HEK293 (cell line): ENCODE measurements around the gene FDXACB1.

ENCODE experiments used
- PRDM1 ChIP-seq: fragments of 450-650 bp; formaldehyde crosslinking; IDR thresholded peaks from 2 replicates; pipeline ENCODE4; 2016; ENCODE audit warnings: missing biosample characterization, missing genetic modification characterization
- ZNF16 ChIP-seq: fragments of 450-650 bp; formaldehyde crosslinking; IDR thresholded peaks from 2 replicates; pipeline ENCODE4 v1.5.1; 2016; ENCODE audit warnings: low read depth, missing biosample characterization, missing genetic modification characterization
- TF ChIP-seq, protein P1 (sequence below): sonication (generic); formaldehyde crosslinking; IDR thresholded peaks from 2 replicates; pipeline ENCODE4 v1.8.1; 2022; ENCODE audit warnings: mild to moderate bottlenecking, moderate library complexity, missing genetic modification reagents
- TF ChIP-seq, protein P2 (sequence below): fragments of 450-650 bp; formaldehyde crosslinking; IDR thresholded peaks from 2 replicates; pipeline ENCODE4 v1.5.1; 2016; ENCODE audit warnings: missing biosample characterization, missing genetic modification characterization
- TF ChIP-seq, protein P3 (sequence below): fragments of 450-650 bp; formaldehyde crosslinking; conservative IDR thresholded peaks from 2 replicates; pipeline ENCODE4 v1.5.1; 2016; ENCODE audit warnings: low read depth, missing biosample characterization, missing genetic modification characterization
- TF ChIP-seq, protein P4 (sequence below): fragments of 450-650 bp; formaldehyde crosslinking; IDR thresholded peaks from 2 replicates; pipeline ENCODE4 v1.5.1; 2016; ENCODE audit warnings: missing biosample characterization, missing genetic modification characterization

DNA sequence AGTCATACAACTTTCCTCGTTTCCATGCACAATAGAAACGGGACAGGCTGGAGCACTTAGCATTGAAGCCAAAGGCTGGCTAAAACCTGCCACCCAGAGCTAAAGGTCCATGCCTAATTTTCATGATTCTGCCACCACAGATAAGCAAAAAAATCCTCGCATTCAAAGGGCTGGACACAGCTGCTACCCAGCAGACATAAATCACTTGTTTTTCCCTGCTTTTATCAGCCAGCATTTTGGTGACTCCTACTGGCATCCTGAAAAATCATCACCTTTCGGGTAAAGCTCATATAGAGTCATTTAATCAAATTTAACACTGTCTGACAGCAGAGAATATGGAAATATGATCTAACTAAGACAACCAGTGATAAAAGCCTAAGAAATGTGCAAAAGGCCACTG lies 45.4 kb downstream of the FDXACB1 start:
- TF ChIP-seq, protein P1, sequence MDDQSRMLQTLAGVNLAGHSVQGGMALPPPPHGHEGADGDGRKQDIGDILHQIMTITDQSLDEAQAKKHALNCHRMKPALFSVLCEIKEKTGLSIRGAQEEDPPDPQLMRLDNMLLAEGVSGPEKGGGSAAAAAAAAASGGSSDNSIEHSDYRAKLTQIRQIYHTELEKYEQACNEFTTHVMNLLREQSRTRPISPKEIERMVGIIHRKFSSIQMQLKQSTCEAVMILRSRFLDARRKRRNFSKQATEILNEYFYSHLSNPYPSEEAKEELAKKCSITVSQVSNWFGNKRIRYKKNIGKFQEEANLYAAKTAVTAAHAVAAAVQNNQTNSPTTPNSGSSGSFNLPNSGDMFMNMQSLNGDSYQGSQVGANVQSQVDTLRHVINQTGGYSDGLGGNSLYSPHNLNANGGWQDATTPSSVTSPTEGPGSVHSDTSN = no peak
- TF ChIP-seq, protein P2, sequence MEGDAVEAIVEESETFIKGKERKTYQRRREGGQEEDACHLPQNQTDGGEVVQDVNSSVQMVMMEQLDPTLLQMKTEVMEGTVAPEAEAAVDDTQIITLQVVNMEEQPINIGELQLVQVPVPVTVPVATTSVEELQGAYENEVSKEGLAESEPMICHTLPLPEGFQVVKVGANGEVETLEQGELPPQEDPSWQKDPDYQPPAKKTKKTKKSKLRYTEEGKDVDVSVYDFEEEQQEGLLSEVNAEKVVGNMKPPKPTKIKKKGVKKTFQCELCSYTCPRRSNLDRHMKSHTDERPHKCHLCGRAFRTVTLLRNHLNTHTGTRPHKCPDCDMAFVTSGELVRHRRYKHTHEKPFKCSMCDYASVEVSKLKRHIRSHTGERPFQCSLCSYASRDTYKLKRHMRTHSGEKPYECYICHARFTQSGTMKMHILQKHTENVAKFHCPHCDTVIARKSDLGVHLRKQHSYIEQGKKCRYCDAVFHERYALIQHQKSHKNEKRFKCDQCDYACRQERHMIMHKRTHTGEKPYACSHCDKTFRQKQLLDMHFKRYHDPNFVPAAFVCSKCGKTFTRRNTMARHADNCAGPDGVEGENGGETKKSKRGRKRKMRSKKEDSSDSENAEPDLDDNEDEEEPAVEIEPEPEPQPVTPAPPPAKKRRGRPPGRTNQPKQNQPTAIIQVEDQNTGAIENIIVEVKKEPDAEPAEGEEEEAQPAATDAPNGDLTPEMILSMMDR (tag by site-specific recombination) = no peak
- TF ChIP-seq PRDM1 (tag by site-specific recombination) = no peak
- TF ChIP-seq, protein P3, sequence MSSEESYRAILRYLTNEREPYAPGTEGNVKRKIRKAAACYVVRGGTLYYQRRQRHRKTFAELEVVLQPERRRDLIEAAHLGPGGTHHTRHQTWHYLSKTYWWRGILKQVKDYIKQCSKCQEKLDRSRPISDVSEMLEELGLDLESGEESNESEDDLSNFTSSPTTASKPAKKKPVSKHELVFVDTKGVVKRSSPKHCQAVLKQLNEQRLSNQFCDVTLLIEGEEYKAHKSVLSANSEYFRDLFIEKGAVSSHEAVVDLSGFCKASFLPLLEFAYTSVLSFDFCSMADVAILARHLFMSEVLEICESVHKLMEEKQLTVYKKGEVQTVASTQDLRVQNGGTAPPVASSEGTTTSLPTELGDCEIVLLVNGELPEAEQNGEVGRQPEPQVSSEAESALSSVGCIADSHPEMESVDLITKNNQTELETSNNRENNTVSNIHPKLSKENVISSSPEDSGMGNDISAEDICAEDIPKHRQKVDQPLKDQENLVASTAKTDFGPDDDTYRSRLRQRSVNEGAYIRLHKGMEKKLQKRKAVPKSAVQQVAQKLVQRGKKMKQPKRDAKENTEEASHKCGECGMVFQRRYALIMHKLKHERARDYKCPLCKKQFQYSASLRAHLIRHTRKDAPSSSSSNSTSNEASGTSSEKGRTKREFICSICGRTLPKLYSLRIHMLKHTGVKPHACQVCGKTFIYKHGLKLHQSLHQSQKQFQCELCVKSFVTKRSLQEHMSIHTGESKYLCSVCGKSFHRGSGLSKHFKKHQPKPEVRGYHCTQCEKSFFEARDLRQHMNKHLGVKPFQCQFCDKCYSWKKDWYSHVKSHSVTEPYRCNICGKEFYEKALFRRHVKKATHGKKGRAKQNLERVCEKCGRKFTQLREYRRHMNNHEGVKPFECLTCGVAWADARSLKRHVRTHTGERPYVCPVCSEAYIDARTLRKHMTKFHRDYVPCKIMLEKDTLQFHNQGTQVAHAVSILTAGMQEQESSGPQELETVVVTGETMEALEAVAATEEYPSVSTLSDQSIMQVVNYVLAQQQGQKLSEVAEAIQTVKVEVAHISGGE (tag by site-specific recombination) = no peak
- TF ChIP-seq ZNF16 (tag by site-specific recombination) = no peak
- TF ChIP-seq, protein P4, sequence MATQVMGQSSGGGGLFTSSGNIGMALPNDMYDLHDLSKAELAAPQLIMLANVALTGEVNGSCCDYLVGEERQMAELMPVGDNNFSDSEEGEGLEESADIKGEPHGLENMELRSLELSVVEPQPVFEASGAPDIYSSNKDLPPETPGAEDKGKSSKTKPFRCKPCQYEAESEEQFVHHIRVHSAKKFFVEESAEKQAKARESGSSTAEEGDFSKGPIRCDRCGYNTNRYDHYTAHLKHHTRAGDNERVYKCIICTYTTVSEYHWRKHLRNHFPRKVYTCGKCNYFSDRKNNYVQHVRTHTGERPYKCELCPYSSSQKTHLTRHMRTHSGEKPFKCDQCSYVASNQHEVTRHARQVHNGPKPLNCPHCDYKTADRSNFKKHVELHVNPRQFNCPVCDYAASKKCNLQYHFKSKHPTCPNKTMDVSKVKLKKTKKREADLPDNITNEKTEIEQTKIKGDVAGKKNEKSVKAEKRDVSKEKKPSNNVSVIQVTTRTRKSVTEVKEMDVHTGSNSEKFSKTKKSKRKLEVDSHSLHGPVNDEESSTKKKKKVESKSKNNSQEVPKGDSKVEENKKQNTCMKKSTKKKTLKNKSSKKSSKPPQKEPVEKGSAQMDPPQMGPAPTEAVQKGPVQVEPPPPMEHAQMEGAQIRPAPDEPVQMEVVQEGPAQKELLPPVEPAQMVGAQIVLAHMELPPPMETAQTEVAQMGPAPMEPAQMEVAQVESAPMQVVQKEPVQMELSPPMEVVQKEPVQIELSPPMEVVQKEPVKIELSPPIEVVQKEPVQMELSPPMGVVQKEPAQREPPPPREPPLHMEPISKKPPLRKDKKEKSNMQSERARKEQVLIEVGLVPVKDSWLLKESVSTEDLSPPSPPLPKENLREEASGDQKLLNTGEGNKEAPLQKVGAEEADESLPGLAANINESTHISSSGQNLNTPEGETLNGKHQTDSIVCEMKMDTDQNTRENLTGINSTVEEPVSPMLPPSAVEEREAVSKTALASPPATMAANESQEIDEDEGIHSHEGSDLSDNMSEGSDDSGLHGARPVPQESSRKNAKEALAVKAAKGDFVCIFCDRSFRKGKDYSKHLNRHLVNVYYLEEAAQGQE (tag by site-specific recombination) = no peak
